Chondrocyte (in vitro differentiated cells): ENCODE data around the gene CGB1. TPM values are rescaled to one million over a fixed set of nuclear protein-coding genes. Genes with fewer than 3 reads are reported as not detected.

ENCODE experiments used
- DNase-seq: peaks from one replicate; pipeline ENCODE4 v3.0.0; 2021; ENCODE audit warnings: mixed read lengths, low spot score
- H3K27ac Mint-ChIP-seq: one replicate; pipeline ENCODE4 v1.8.0; 2021; ENCODE audit warnings: mild to moderate bottlenecking, moderate library complexity, mixed read lengths; ENCODE audit not compliant: unreplicated experiment
- H3K27me3 Mint-ChIP-seq: 2 replicates; pipeline ENCODE4 v1.8.0; 2021; ENCODE audit warnings: low read depth, mixed read lengths
- H3K36me3 Mint-ChIP-seq: 2 replicates; pipeline ENCODE4 v1.8.0; 2021; ENCODE audit warnings: low read depth, mixed read lengths
- H3K4me1 Mint-ChIP-seq: 2 replicates; pipeline ENCODE4 v1.8.0; 2021; ENCODE audit warnings: low read depth, mild to moderate bottlenecking, mixed read lengths
- H3K4me3 Mint-ChIP-seq: one replicate; pipeline ENCODE4 v1.8.0; 2021; ENCODE audit warnings: mild to moderate bottlenecking, moderate library complexity, mixed read lengths; ENCODE audit not compliant: unreplicated experiment
- H3K9me3 Mint-ChIP-seq: 2 replicates; pipeline ENCODE4 v1.8.0; 2021; ENCODE audit warnings: low read depth, mixed read lengths
- microRNA-seq: library from miRNA; unstranded; fragments of <30 nt; microRNA quantifications from one replicate; pipeline ENCODE4 v1.2.0, GENCODE V29; 2020; ENCODE audit warnings: borderline number of aligned reads
- total RNA-seq: library from RNA; stranded (reverse); gene quantifications from 3 replicates; pipeline ENCODE4 v1.2.1, GENCODE V29; 2021
- TF ChIP-seq, protein P1 (sequence below): fragments of 200-600 bp; sonication (generic); IDR thresholded peaks from 2 replicates; pipeline ENCODE4 v1.5.0; 2021; ENCODE audit warnings: antibody characterized with exemption, mild to moderate bottlenecking, moderate library complexity

Gene CGB1
- total RNA-seq, 1 donor from 2014 or later = 0.92 TPM

DNA sequence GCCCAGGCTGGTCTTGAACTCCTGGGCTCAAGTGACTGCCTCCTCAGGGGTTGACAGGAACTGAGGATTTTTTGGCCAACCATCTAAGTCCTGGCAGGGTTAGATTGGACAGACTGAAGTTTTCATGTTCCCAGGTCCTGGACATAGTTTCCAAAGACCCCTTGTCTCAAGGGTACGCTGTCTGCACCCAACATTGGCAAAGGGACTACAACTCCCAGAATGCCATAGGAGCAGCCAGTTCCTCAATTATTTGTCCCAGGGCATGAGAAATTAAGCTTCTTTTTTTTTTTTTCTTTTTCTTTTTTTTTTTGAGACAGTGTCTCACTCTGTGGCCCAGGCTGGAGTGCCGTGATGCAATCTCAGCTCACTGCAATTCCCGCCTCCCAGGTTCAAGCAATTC is 50.5 kb downstream of the CGB1 start:
- DNase-seq = no peak
- Mint-ChIP-seq H3K36me3 (peaks cover 24% of the 10 kb centered on the region), H3K27ac (no peak overlapping the region), H3K9me3 (no peaks in the 10 kb centered on the region), H3K4me1 (peaks cover 12% of the 10 kb centered on the region), H3K4me3 (no peak overlapping the region), H3K27me3 (no peaks in the 10 kb centered on the region)
- TF ChIP-seq, protein P1, sequence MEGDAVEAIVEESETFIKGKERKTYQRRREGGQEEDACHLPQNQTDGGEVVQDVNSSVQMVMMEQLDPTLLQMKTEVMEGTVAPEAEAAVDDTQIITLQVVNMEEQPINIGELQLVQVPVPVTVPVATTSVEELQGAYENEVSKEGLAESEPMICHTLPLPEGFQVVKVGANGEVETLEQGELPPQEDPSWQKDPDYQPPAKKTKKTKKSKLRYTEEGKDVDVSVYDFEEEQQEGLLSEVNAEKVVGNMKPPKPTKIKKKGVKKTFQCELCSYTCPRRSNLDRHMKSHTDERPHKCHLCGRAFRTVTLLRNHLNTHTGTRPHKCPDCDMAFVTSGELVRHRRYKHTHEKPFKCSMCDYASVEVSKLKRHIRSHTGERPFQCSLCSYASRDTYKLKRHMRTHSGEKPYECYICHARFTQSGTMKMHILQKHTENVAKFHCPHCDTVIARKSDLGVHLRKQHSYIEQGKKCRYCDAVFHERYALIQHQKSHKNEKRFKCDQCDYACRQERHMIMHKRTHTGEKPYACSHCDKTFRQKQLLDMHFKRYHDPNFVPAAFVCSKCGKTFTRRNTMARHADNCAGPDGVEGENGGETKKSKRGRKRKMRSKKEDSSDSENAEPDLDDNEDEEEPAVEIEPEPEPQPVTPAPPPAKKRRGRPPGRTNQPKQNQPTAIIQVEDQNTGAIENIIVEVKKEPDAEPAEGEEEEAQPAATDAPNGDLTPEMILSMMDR = no peak

DNA sequence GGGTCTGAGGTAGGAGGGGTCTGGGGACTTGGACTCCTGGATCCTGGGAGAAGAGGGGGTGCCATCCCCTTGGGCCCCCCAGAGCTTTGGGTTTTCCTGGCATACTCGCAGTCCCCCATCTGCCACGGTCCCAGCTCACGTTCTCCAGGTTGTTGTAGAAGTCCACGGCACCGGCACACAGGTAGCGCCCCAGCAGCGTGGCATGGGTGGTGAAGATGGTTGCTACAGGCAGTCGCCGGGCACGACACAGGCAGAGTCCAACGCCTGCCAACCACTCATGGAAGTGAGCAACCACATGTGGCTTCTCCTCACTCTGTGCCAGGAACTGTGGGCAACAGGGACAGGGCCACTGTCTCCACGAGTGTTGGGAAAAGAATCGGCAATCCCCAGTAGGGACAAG is 51.0 kb downstream of the CGB1 start:
- H3K36me3 Mint-ChIP-seq = peaks cover 24% of the 10 kb centered on the region
- H3K9me3 Mint-ChIP-seq = no peaks in the 10 kb centered on the region
- H3K27ac Mint-ChIP-seq = no peak overlapping the region
- H3K27me3 Mint-ChIP-seq = no peaks in the 10 kb centered on the region
- TF ChIP-seq, protein P1 = no peak
- DNase-seq = no peak
- H3K4me3 Mint-ChIP-seq = no peak overlapping the region
- peaks cover 7% of the 10 kb centered on the region for H3K4me1 Mint-ChIP-seq

Small RNA genes within 50 kb of the gene (microRNA-seq; reads per million reads assigned to microRNA genes)
- gene MIR6798 = not detected

Other genes with a start within 250 kb of the CGB1 start
- 30.9 to 42.2 TPM (median 41.4 TPM) in 3 replicates for gene BCAT2, start 225.9 kb downstream of the CGB1 start, total RNA-seq
- gene HSD17B14, start 200.4 kb downstream of the CGB1 start, total RNA-seq = 11.4 to 13.6 TPM (median 13.5 TPM) in 3 replicates
- 16.8 to 34.3 TPM (median 19.6 TPM) in 3 replicates for gene PLEKHA4, start 168.3 kb downstream of the CGB1 start, total RNA-seq
- gene PPP1R15A, start 164.5 kb downstream of the CGB1 start, total RNA-seq = 42.1 to 106 TPM (median 104 TPM) in 3 replicates
- gene TULP2, start 138.2 kb downstream of the CGB1 start, total RNA-seq = not detected in 3 replicates
- 209 to 277 TPM (median 215 TPM) in 3 replicates for gene NUCB1, start 136.6 kb downstream of the CGB1 start, total RNA-seq
- not detected in 3 replicates for gene DHDH, start 103.2 kb downstream of the CGB1 start, total RNA-seq
- gene BAX, start 82.0 kb downstream of the CGB1 start, total RNA-seq = 161 to 167 TPM (median 165 TPM) in 3 replicates
- 1,722 to 4,533 TPM (median 1,892 TPM) in 3 replicates for gene FTL, start 71.6 kb downstream of the CGB1 start, total RNA-seq
- 43.4 to 51.1 TPM (median 49.1 TPM) in 3 replicates for gene GYS1, start 43.6 kb downstream of the CGB1 start, total RNA-seq
- gene RUVBL2, start 43.0 kb downstream of the CGB1 start, total RNA-seq = 45.3 to 72.5 TPM (median 47.7 TPM) in 3 replicates
- gene LHB, start 19.8 kb downstream of the CGB1 start, total RNA-seq = not detected in 3 replicates
- not detected in 3 replicates for gene CGB3, start 12.6 kb downstream of the CGB1 start, total RNA-seq
- 0.56 TPM in 1 of 3 replicates, not detected in the others for gene CGB2, start 5.0 kb downstream of the CGB1 start, total RNA-seq
- gene CGB5, start 7.0 kb upstream of the CGB1 start, total RNA-seq = 1.6 TPM in 1 of 3 replicates, not detected in the others
- gene CGB8, start 12.2 kb upstream of the CGB1 start, total RNA-seq = 1.7 to 3.1 TPM (median 2.4 TPM) in 3 replicates
- 0.52 to 0.85 TPM in 2 of 3 replicates, not detected in the other for gene CGB7, start 20.9 kb upstream of the CGB1 start, total RNA-seq
- gene NTF4, start 27.9 kb upstream of the CGB1 start, total RNA-seq = 1.1 to 1.6 TPM in 2 of 3 replicates, not detected in the other
- 0.12 TPM in 1 of 3 replicates, not detected in the others for gene KCNA7, start 35.8 kb upstream of the CGB1 start, total RNA-seq
- gene SNRNP70, start 48.6 kb upstream of the CGB1 start, total RNA-seq = 151 to 218 TPM (median 163 TPM) in 3 replicates
- 12.7 to 14.3 TPM (median 13.9 TPM) in 3 replicates for gene LIN7B, start 77.5 kb upstream of the CGB1 start, total RNA-seq
- gene C19orf73, start 82.2 kb upstream of the CGB1 start, total RNA-seq = 1.1 to 1.7 TPM (median 1.6 TPM) in 3 replicates
- 12.7 to 14.4 TPM (median 13.9 TPM) in 3 replicates for gene PPFIA3, start 82.6 kb upstream of the CGB1 start, total RNA-seq
- not detected in 3 replicates for gene HRC, start 118.5 kb upstream of the CGB1 start, total RNA-seq
- 42.2 to 53.4 TPM (median 50.2 TPM) in 3 replicates for gene TRPM4, start 120.9 kb upstream of the CGB1 start, total RNA-seq